RWPE2 (cell line): ENCODE results near the gene EYA4.

ENCODE experiments used
- ATAC-seq: fragments of 200-7000 bp; cut with Tn5 transposase; 3 replicates; pipeline ENCODE4 v1.9.1; 2021; ENCODE audit warnings: low read depth
- DNase-seq: peaks from one replicate; pipeline ENCODE4 v3.0.0-alpha.2; 2020; ENCODE audit warnings: low spot score
- H3K27ac ChIP-seq: fragments of 450-650 bp; 2 replicates; pipeline ENCODE4 v1.5.1; 2017; ENCODE audit warnings: mild to moderate bottlenecking; ENCODE audit not compliant: poor library complexity, severe bottlenecking
- H3K27me3 ChIP-seq: fragments of 250-450 bp; sonication (Bioruptor Pico); 2 replicates; pipeline ENCODE4 v1.5.1; 2021; ENCODE audit warnings: mild to moderate bottlenecking, moderate library complexity; ENCODE audit not compliant: insufficient read depth, poor library complexity, severe bottlenecking
- H3K36me3 ChIP-seq: fragments of 250-450 bp; sonication (Bioruptor Pico); 2 replicates; pipeline ENCODE4 v1.5.1; 2020; ENCODE audit warnings: low read depth, mild to moderate bottlenecking, moderate library complexity
- H3K4me1 ChIP-seq: fragments of 250-450 bp; sonication (Bioruptor Pico); 2 replicates; pipeline ENCODE4 v1.5.1; 2021; ENCODE audit warnings: mild to moderate bottlenecking, moderate library complexity; ENCODE audit not compliant: insufficient read depth, poor library complexity, severe bottlenecking
- H3K4me3 ChIP-seq: fragments of 250-450 bp; sonication (Bioruptor Pico); 2 replicates; pipeline ENCODE4 v1.5.1; 2021; ENCODE audit warnings: mild to moderate bottlenecking, moderate library complexity; ENCODE audit not compliant: severe bottlenecking
- H3K9me3 ChIP-seq: fragments of 250-450 bp; sonication (Bioruptor Pico); 2 replicates; pipeline ENCODE4 v1.5.1; 2021; ENCODE audit warnings: mild to moderate bottlenecking, moderate library complexity; ENCODE audit not compliant: severe bottlenecking
- CTCF ChIP-seq: fragments of 450-650 bp; IDR thresholded peaks from one replicate; pipeline ENCODE4 v1.5.1; 2017; ENCODE audit warnings: mild to moderate bottlenecking, moderate library complexity; ENCODE audit not compliant: poor library complexity, severe bottlenecking

Gene EYA4

DNA sequence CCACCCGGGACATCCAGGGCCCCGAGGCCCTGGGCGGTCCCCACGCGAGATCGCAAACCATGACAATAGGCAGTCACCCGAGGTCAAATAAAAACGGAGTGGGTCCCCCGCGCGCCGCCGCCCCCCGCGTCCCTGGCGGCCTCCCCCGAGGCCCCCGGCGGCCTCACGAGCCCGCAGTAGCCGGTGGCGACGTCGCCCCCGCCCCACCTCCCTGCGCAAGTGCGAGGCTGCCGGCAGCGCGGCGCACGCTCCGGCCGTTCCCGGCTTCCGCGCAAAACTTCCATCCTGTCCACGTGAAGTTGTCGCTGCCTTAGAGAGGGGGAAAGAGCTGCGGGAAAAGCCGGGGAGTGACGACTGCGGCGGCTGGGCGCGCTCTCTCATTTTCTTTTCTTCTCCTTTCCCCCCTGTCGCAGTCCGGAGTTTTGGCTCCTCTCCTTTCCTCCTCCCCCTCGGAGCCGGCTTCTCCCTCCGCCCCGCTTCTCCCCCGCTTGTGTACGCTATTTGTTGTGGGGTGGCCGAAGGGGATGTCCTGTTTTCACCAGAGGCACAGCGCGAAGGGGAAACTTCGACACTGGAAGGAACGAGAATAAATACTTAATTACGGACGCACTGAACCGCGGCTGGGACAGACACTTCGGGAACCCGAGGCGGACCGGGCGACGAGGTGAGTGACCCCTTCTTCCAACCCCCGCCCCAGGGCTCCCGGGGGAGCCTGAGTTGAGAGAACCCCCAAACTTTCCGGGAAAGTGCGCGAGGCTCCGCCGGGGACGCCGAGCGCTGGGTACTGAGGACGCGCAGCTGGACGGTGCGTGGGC is at the start of gene EYA4:
EYA4 (plus strand) TSS at position 272 of the 815 bp plus-strand sequence. CDS start 33,424 bp downstream, outside the sequence.
- peaks cover 57% of the 10 kb centered on the region for H3K27me3 ChIP-seq
- H3K4me3 ChIP-seq = peak within 1 kb of the TSS; percentile 44
- DNase-seq (peak; percentile 48), ATAC-seq (peak; percentile 46)
- H3K9me3 ChIP-seq = no peaks in the 10 kb centered on the region
- no peaks in the 10 kb centered on the region for H3K36me3 ChIP-seq
- H3K4me1 ChIP-seq = peaks cover 10% of the 10 kb centered on the region
- H3K27ac ChIP-seq = no peak within 1 kb of the TSS
- TF ChIP-seq CTCF = no peak

DNA sequence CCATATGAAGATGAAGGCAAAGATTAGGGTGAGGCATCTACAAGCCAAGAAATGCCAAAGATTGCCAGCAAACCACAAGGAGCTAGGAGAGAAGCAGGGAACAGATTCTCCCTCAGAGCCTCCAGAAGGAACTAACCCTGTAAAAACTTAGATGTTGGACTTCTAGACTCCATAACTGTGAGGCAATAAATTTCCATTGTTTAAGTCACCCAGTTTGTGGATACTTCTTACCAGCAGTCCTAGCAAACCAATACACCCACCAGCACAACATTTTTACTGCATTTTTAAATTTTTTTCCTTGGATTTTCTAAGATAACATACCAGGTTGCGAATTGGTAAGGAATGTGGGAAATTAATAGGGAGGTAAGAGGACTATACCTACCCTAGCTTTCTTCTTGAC is 47.8 kb upstream of the EYA4 start:
- no peak for TF ChIP-seq CTCF
- ATAC-seq = no peak
- H3K9me3 ChIP-seq = no peaks in the 10 kb centered on the region
- H3K36me3 ChIP-seq = no peaks in the 10 kb centered on the region
- DNase-seq = no peak
- H3K4me3 ChIP-seq = no peak overlapping the region
- H3K27ac ChIP-seq = no peak overlapping the region
- no peaks in the 10 kb centered on the region for H3K4me1 ChIP-seq
- no peaks in the 10 kb centered on the region for H3K27me3 ChIP-seq

DNA sequence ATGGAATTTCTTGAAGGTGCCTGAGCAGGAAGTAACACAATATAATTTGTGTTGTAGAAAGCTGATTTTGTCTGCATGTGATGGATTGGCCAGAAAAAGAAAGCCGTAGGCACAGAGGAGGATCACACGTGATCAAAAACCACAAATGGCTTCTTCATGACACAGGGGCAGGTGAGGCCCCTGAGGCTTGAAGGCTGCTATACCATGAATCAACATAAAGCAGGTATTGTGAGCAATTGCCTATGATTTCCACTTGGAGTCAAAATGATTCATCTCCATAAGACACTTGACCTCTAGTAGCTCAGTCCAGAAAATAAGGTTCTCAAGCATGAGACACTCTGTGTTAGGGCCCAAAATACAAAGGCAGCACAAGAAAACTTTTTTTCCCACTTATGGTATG is 42.4 kb upstream of the EYA4 start:
- Histone ChIP-seq H3K4me3 (no peak overlapping the region), H3K4me1 (no peaks in the 10 kb centered on the region), H3K36me3 (no peaks in the 10 kb centered on the region), H3K27me3 (no peaks in the 10 kb centered on the region), H3K9me3 (no peaks in the 10 kb centered on the region), H3K27ac (no peak overlapping the region)
- DNase-seq (no peak), ATAC-seq (peak; percentile 92)
- TF ChIP-seq CTCF = no peak

GRCh38 chr6:133201231-133201630 is 39.9 kb upstream of the EYA4 start:
- no peak for ATAC-seq
- Histone ChIP-seq H3K27ac (no peak overlapping the region), H3K4me1 (no peaks in the 10 kb centered on the region), H3K27me3 (no peaks in the 10 kb centered on the region), H3K4me3 (no peak overlapping the region), H3K36me3 (no peaks in the 10 kb centered on the region), H3K9me3 (no peaks in the 10 kb centered on the region)
- DNase-seq = no peak
- TF ChIP-seq CTCF = no peak

- ATAC-seq = peak; percentile 55; the same call in 1 of the 3 replicates
- no peak overlapping the region for H3K4me3 ChIP-seq
These were observed 38.4 kb upstream of the EYA4 start for GRCh38 chr6:133202610-133203343.

More at GRCh38 chr6:133202610-133203343, 38.4 kb upstream of the EYA4 start:
- Histone ChIP-seq H3K27ac (no peak overlapping the region), H3K4me1 (no peaks in the 10 kb centered on the region), H3K27me3 (no peaks in the 10 kb centered on the region), H3K36me3 (no peaks in the 10 kb centered on the region), H3K9me3 (no peaks in the 10 kb centered on the region)
- TF ChIP-seq CTCF = no peak
- DNase-seq = no peak
